IMR-90 (cell line): ENCODE results near the gene ETS1. TPM values are rescaled to one million over a fixed set of nuclear protein-coding genes. Genes with fewer than 3 reads are reported as not detected.

ENCODE experiments used
- ATAC-seq: fragments of 200-7000 bp; cut with Tn5 transposase; 2 replicates; pipeline ENCODE4 v1.9.1; 2020; ENCODE audit warnings: low read depth, mild to moderate bottlenecking, moderate library complexity
- BruUV-seq: library from RNA; stranded (reverse); fragments of 400-500 nt; replicated peaks from 2 replicates; lab custom pipeline; 2021; lab: Mats Ljungman, UMichigan
- CTCF ChIA-PET: fragments of 300-600 bp; formaldehyde crosslinking; extraction: SDS; loops from one replicate; lab custom pipeline; 2021; ENCODE audit warnings: antibody characterized with exemption; lab: Yijun Ruan, JAX
- POLR2A ChIA-PET: fragments of 300-600 bp; sonication (Branson Sonifier 250); formaldehyde crosslinking; loops from one replicate; lab custom pipeline; 2022; ENCODE audit warnings: antibody characterized with exemption; ENCODE audit not compliant: unreplicated experiment; lab: Charles Lee
- DNase-seq: peaks from one replicate; pipeline ENCODE4 v3.0.0; 2013
- H2AFZ ChIP-seq: replicated peaks from 2 replicates; pipeline ENCODE3; 2013; ENCODE audit warnings: low read length, mild to moderate bottlenecking; ENCODE audit not compliant: poor library complexity
- H2AK5ac ChIP-seq: 2 replicates; pipeline ENCODE4 v1.6.1; 2013; ENCODE audit warnings: low read depth, low read length, inconsistent platforms
- H2AK9ac ChIP-seq: replicated peaks from 2 replicates; pipeline ENCODE3; 2013; ENCODE audit warnings: mild to moderate bottlenecking, low read depth, low read length, moderate library complexity; ENCODE audit not compliant: poor library complexity
- H2BK120ac ChIP-seq: 2 replicates; pipeline ENCODE4 v1.6.1; 2013; ENCODE audit warnings: low read depth, low read length, inconsistent platforms
- H2BK15ac ChIP-seq: 3 replicates; pipeline ENCODE4 v1.6.1; 2013; ENCODE audit warnings: low read depth, low read length, inconsistent platforms
- H2BK20ac ChIP-seq: 2 replicates; pipeline ENCODE4 v1.6.1; 2013; ENCODE audit warnings: low read depth, mild to moderate bottlenecking, inconsistent platforms, low read length, moderate library complexity
- H2BK5ac ChIP-seq: 2 replicates; pipeline ENCODE4 v1.6.1; 2013; ENCODE audit warnings: mild to moderate bottlenecking, low read depth, low read length, inconsistent platforms; ENCODE audit not compliant: poor library complexity, severe bottlenecking
- H3K14ac ChIP-seq: replicated peaks from 2 replicates; pipeline ENCODE4 v1.6.1; 2013; ENCODE audit warnings: low read depth, low read length, inconsistent platforms
- H3K18ac ChIP-seq: 2 replicates; pipeline ENCODE4 v1.6.1; 2013; ENCODE audit warnings: low read depth, low read length, control low read depth
- H3K23ac ChIP-seq: 2 replicates; pipeline ENCODE4 v1.6.1; 2013; ENCODE audit warnings: low read depth, low read length, inconsistent platforms
- H3K27ac ChIP-seq: 2 replicates; pipeline ENCODE4 v1.5.1; 2013; ENCODE audit warnings: mild to moderate bottlenecking, control low read depth, low read length; ENCODE audit not compliant: insufficient read depth
- H3K27me3 ChIP-seq: 2 replicates; pipeline ENCODE4 v1.6.1; 2013; ENCODE audit warnings: low read length; ENCODE audit not compliant: control insufficient read depth, insufficient read depth
- H3K36me3 ChIP-seq: 2 replicates; pipeline ENCODE4 v1.6.1; 2013; ENCODE audit warnings: low read length, mixed read lengths; ENCODE audit not compliant: control insufficient read depth, insufficient read depth
- H3K4ac ChIP-seq: 2 replicates; pipeline ENCODE4 v1.6.1; 2013; ENCODE audit warnings: low read depth, low read length, inconsistent platforms
- H3K4me1 ChIP-seq: 2 replicates; pipeline ENCODE4 v1.6.1; 2013; ENCODE audit warnings: low read length, mixed read lengths; ENCODE audit not compliant: control insufficient read depth, insufficient read depth
- H3K4me2 ChIP-seq: 2 replicates; pipeline ENCODE4 v1.6.1; 2013; ENCODE audit warnings: low read depth, mild to moderate bottlenecking, control low read depth, low read length, moderate library complexity
- H3K4me3 ChIP-seq: 2 replicates; pipeline ENCODE4 v1.5.1; 2013; ENCODE audit warnings: low read depth, mild to moderate bottlenecking, control low read depth, low read length, moderate library complexity; ENCODE audit not compliant: insufficient read depth
- H3K56ac ChIP-seq: 2 replicates; pipeline ENCODE4 v1.6.1; 2013; ENCODE audit warnings: low read length, inconsistent platforms; ENCODE audit not compliant: insufficient read depth; ENCODE audit errors: extremely low read depth
- H3K79me1 ChIP-seq, 2 experiments: 2 replicates each; pipeline ENCODE4 v1.6.1; 2013; ENCODE audit warnings: low read length in 2 of 2, inconsistent platforms in 1 of 2, low read depth in 1 of 2
- H3K9ac ChIP-seq: 2 replicates; pipeline ENCODE4 v1.6.1; 2013; ENCODE audit warnings: low read depth, low read length, control low read depth
- H3K9me1 ChIP-seq: 2 replicates; pipeline ENCODE4 v1.6.1; 2013; ENCODE audit warnings: low read length, inconsistent platforms; ENCODE audit not compliant: insufficient read depth
- H3K9me3 ChIP-seq: 2 replicates; pipeline ENCODE4 v1.6.1; 2013; ENCODE audit warnings: low read length; ENCODE audit not compliant: control insufficient read depth, insufficient read depth
- H4K20me1 ChIP-seq: 2 replicates; pipeline ENCODE4 v1.6.1; 2013; ENCODE audit warnings: low read length, inconsistent platforms; ENCODE audit not compliant: insufficient read depth
- H4K5ac ChIP-seq: 2 replicates; pipeline ENCODE4 v1.6.1; 2013; ENCODE audit warnings: mild to moderate bottlenecking, low read depth, low read length, control low read depth
- H4K8ac ChIP-seq, 2 experiments: 2 replicates each; pipeline ENCODE4 v1.6.1; 2013; ENCODE audit warnings: low read depth in 2 of 2, low read length in 2 of 2, control low read depth in 1 of 2, inconsistent platforms in 1 of 2
- H4K91ac ChIP-seq: 2 replicates; pipeline ENCODE4 v1.6.1; 2013; ENCODE audit warnings: low read depth, low read length, inconsistent platforms; ENCODE audit not compliant: insufficient read depth
- CEBPB ChIP-seq: IDR thresholded peaks from 2 replicates; pipeline ENCODE4 v1.6.1; 2012; ENCODE audit warnings: low read depth, low read length, improper control_type of control experiment
- CHD1 ChIP-seq: IDR thresholded peaks from 2 replicates; pipeline ENCODE4 v1.6.1; 2012; ENCODE audit warnings: low read depth, low read length, improper control_type of control experiment
- CTCF ChIP-seq: conservative IDR thresholded peaks from 2 replicates; pipeline ENCODE4 v1.5.1; 2012; ENCODE audit warnings: mild to moderate bottlenecking, low read depth, low read length, improper control_type of control experiment
- MXI1 ChIP-seq: IDR thresholded peaks from 2 replicates; pipeline ENCODE4 v1.6.1; 2012; ENCODE audit warnings: low read depth, mild to moderate bottlenecking, low read length, moderate library complexity, borderline replicate concordance
- RFX5 ChIP-seq: IDR thresholded peaks from 2 replicates; pipeline ENCODE4 v1.8.0; 2012; ENCODE audit warnings: low read depth, mild to moderate bottlenecking, low read length, moderate library complexity
- WGBS, 2 experiments: methylation state at CpG; one replicate each; pipeline versions ENCODE4 v1.1.5 to v1.1.7; 2013; ENCODE audit warnings: missing lambda C conversion rate in 2 of 2; ENCODE audit not compliant: insufficient read length in 1 of 2; ENCODE audit errors: extremely low coverage in 2 of 2; 5-methylcytosine and 5-hydroxymethylcytosine counted together
- dilution Hi-C: fragments of 300-500 bp; cut with HindIII; formaldehyde crosslinking; loops from one replicate; pipeline ENCODE4 v1.14.3; 2018; ENCODE audit warnings: low sequenced_read_pairs; ENCODE audit not compliant: unreplicated experiment
- in situ Hi-C: fragments of 300-500 bp; cut with MboI; formaldehyde crosslinking; loops from 3 replicates; pipeline ENCODE4 v1.14.3; 2019; ENCODE audit warnings: low sequenced_read_pairs, inconsistent platforms, mixed read lengths
- intact Hi-C: fragments of 100-400 bp; cut with micrococcal nuclease; formaldehyde crosslinking; loops from 2 replicates; pipeline ENCODE4 v1.10.0; 2022
- polyA plus RNA-seq, 3 experiments: library from polyadenylated mRNA; depleted of rRNA; stranded (reverse); fragments of >200 nt; gene quantifications; 2 replicates each; pipeline ENCODE4 v1.2.3, GENCODE V29; 2012; ENCODE audit warnings: low replicate concordance in 1 of 3
- total RNA-seq: library from RNA; depleted of rRNA; stranded (reverse); fragments of >200 nt; gene quantifications from 2 replicates; pipeline ENCODE4 v1.2.3, GENCODE V29; 2012

The ETS1 gene
- total and polyA plus RNA-seq, 2 of the 4 experiments (the other 2 are of a cell fraction), result 41.2 to 56.3 TPM

GRCh38 chr11:128419012-128419767 lies 168.2 kb downstream of the ETS1 start:
- no peak overlapping the region for H2AFZ ChIP-seq
- H2BK15ac ChIP-seq, result peak overlapping the region; percentile 84; the same call in 2 of the 3 replicates
- peak overlapping the region; percentile 53; the same call in 1 of the 2 replicates for H4K91ac ChIP-seq
- H3K4ac ChIP-seq, result peak overlapping the region; percentile 53
- in situ Hi-C loops (loop anchor here (25.0 kb wide), 1 partner anchor 382 kb away; no protein-coding TSS in a partner anchor), intact Hi-C loops (no loop called here), dilution Hi-C loops (no loop called here)
- H2BK120ac ChIP-seq, result peak overlapping the region; percentile 64
- H2AK5ac ChIP-seq, result peak overlapping the region; percentile 82
- no peak for TF ChIP-seq MXI1
- TF ChIP-seq RFX5, result no peak
- TF ChIP-seq CHD1, result no peak
- no peak for TF ChIP-seq CTCF
- peak; percentile 34; the same call in 1 of the 2 replicates for TF ChIP-seq CEBPB
- no peak overlapping the region for H3K9ac ChIP-seq
- no TSS peak for BruUV-seq
- H3K23ac ChIP-seq, result 0 out of 2 replicates have a peak overlapping the region, but pooled peaks have one; percentile 7
- H3K56ac ChIP-seq, result no peak overlapping the region
- no peaks in the 10 kb centered on the region for H3K9me3 ChIP-seq
- peak overlapping the region; percentile 38; the same call in 1 of the 2 replicates for H4K5ac ChIP-seq
- ChIA-PET POLR2A (no interaction called here), CTCF (interaction anchor here (1.1 kb wide), 1 partner anchor 19 kb away, joined by 4 read pairs; no protein-coding TSS in a partner anchor)
- H3K14ac ChIP-seq, result peak overlapping the region; percentile 56
- H3K36me3 ChIP-seq, result no peaks in the 10 kb centered on the region
- no peaks in the 10 kb centered on the region for H4K20me1 ChIP-seq
- H2BK20ac ChIP-seq, result peak overlapping the region; percentile 85
- no peak overlapping the region for H2BK5ac ChIP-seq
- WGBS, 2 experiments, result 96% methylated on average over 3 of the region's 7 CpGs; no CpG with 5 or more reads in 1 of the 2 experiments
- peaks cover 18% of the 10 kb centered on the region for H3K4me1 ChIP-seq
- no peaks in the 10 kb centered on the region for H3K27me3 ChIP-seq
- H4K8ac ChIP-seq, result peak overlapping the region in 1 of 2 experiments; percentile 49; a peak in 1 of 4 replicates
- H3K4me2 ChIP-seq, result no peak overlapping the region
- no peak overlapping the region for H3K4me3 ChIP-seq
- peaks cover 39% of the 10 kb centered on the region for H3K9me1 ChIP-seq
- H3K27ac ChIP-seq, result no peak overlapping the region
- no peaks in the 10 kb centered on the region for H3K79me1 ChIP-seq
- DNase-seq (no peak), ATAC-seq (no peak)
- no peak overlapping the region for H2AK9ac ChIP-seq
- H3K18ac ChIP-seq, result peak overlapping the region; percentile 51; the same call in 1 of the 2 replicates
